HG03097 (cell line): ENCODE measurements around the gene PDIA6.

Source experiments
- ATAC-seq: cut with Tn5 transposase; IDR thresholded peaks from one replicate; pipeline ENCODE4 v1.9.1; 2021; ENCODE audit not compliant: unreplicated experiment, low FRiP score

PDIA6 gene

GRCh38 chr2:10733566-10733925 lies 79.0 kb downstream of the PDIA6 start:
- ATAC-seq: no peak
